SK-N-SH (cell line): ENCODE data around the gene ATPAF2.

Experiments
- CHD2 ChIP-seq: fragments of 150-350 bp; IDR thresholded peaks from 2 replicates; pipeline ENCODE4 v1.6.1; 2018; ENCODE audit warnings: low read length; ENCODE audit not compliant: partially characterized antibody
- CTCF ChIP-seq: fragments of 200-600 bp; sonication (generic); IDR thresholded peaks from 2 replicates; pipeline ENCODE4 v1.6.1; 2017; ENCODE audit warnings: antibody characterized with exemption, mild to moderate bottlenecking, moderate library complexity
- FOSL2 ChIP-seq: IDR thresholded peaks from 2 replicates; pipeline ENCODE4 v1.4.0; 2012; ENCODE audit warnings: low read depth, mild to moderate bottlenecking, moderate library complexity, borderline replicate concordance
- GABPA ChIP-seq: IDR thresholded peaks from 2 replicates; pipeline ENCODE4 v1.4.0; 2012; ENCODE audit warnings: low read depth, mild to moderate bottlenecking
- JUND ChIP-seq: IDR thresholded peaks from 2 replicates; pipeline ENCODE4 v1.4.0; 2012
- POLR2AphosphoS5 ChIP-seq: IDR thresholded peaks from 2 replicates; pipeline ENCODE4 v1.6.1; 2012; ENCODE audit warnings: low read depth, low read length
- REST ChIP-seq: IDR thresholded peaks from 2 replicates; pipeline ENCODE4 v1.6.1; 2012; ENCODE audit warnings: mild to moderate bottlenecking, low read depth, low read length, moderate library complexity
- RFX5 ChIP-seq: IDR thresholded peaks from 2 replicates; pipeline ENCODE4 v1.6.1; 2012; ENCODE audit warnings: mild to moderate bottlenecking, improper control_type of control experiment, low read length
- SIN3A ChIP-seq: IDR thresholded peaks from 2 replicates; pipeline ENCODE4 v1.6.1; 2012; ENCODE audit warnings: low read depth, mild to moderate bottlenecking, low read length, moderate library complexity, borderline replicate concordance
- TAF1 ChIP-seq: IDR thresholded peaks from 2 replicates; pipeline ENCODE4 v1.6.1; 2012; ENCODE audit warnings: low read depth, mild to moderate bottlenecking, low read length, moderate library complexity, borderline replicate concordance
- USF2 ChIP-seq: fragments of 150-350 bp; IDR thresholded peaks from 2 replicates; pipeline ENCODE4 v1.6.1; 2017; ENCODE audit warnings: antibody characterized with exemption, low read length, low read depth, borderline replicate concordance
- ZBTB33 ChIP-seq: IDR thresholded peaks from 2 replicates; pipeline ENCODE4 v1.4.0; 2012; ENCODE audit warnings: low read depth, borderline replicate concordance

- TF ChIP-seq POLR2AphosphoS5 (no peak), JUND (no peak), RFX5 (no peak), CTCF (no peak), TAF1 (no peak), ZBTB33 (no peak), SIN3A (no peak), GABPA (no peak), USF2 (no peak), REST (no peak), FOSL2 (no peak), CHD2 (no peak)
These were observed 4.0 kb upstream of the ATPAF2 start for GRCh38 chr17:18042983-18043382.
